Stimulated activated CD4-positive, alpha-beta T cell treated with anti-CD3 and anti-CD28 coated beads, Interleukin-12 subunit alpha, Interleukin-12 subunit beta, amount 100 ng/mL, for 24 hours (primary cell): Measurements from ENCODE around the gene PAQR4.

Experiments used
- DNase-seq, 2 experiments: peaks; one replicate each; pipeline ENCODE4 v3.0.0-alpha.2; 2020; ENCODE audit warnings: low read depth in 2 of 2

Gene PAQR4

DNA sequence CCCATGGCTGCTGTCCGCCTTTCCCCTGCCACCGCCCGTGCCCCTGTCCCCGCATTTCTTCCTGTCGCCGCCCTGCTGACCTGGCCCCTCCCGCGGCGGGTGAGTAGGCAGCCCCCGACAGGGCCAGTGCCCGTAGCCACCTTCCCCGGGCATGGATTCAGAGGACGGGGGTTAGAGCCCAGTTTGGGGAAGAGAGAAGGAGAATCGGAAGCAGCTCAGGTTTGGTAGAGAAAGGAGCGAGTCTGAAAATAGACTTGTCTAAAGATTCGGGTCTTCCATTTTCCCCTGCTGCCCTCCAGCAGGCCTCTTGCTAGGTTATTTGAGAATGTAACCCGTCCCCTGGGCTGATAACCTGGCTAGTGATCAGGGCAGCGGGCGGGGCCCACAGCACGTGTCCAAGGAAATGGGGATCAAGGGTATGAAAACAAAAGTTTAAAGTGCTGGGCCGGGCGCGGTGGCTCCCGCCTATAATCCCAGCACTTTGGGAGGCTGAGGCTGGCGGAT is 35.7 kb downstream of the PAQR4 start:
- DNase-seq: no peak

DNA sequence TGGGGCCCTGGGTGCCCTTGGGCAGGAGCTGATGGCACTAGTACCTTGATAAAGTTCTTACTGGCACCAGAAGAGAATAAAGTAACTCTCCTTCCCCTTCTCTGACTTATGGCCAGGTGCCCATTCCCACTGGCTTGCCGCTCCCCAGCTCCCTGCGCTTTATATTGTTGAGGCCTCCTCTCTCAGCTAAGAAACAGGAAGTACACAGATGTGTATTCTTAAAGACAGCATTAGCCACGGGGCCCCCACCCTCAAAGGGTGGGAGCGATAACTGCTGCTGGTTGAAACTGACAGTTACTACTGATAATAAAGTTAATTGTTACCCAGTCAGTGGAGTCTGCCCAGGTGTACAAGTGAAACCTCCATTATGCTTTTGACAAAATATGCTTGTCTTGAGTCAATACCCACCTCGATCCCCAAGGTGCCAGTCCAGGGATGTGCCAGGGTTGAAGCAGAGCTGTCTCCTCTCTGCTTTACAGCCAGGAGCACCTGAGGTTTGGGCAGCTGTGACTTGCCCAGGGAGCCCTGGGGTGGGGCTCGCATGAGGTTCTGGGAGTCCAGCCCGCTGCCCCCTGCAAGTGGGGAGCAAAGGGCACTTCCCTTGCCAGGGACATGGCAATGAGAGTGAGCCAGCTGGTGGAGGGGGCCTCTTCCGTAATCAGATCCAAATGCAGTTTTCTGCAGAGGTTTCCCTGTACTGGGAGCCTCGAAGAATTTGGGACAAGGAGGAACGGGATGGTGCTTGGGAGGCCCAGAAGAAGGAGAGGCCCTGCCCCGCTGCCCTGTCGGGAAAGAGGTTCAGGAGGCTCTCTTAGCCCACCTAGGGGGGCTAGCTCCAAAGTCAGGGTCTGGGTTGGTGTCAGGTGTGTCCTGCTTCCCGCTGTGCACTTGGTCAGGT is 38.2 kb downstream of the PAQR4 start:
- DNase-seq: no peak

DNA sequence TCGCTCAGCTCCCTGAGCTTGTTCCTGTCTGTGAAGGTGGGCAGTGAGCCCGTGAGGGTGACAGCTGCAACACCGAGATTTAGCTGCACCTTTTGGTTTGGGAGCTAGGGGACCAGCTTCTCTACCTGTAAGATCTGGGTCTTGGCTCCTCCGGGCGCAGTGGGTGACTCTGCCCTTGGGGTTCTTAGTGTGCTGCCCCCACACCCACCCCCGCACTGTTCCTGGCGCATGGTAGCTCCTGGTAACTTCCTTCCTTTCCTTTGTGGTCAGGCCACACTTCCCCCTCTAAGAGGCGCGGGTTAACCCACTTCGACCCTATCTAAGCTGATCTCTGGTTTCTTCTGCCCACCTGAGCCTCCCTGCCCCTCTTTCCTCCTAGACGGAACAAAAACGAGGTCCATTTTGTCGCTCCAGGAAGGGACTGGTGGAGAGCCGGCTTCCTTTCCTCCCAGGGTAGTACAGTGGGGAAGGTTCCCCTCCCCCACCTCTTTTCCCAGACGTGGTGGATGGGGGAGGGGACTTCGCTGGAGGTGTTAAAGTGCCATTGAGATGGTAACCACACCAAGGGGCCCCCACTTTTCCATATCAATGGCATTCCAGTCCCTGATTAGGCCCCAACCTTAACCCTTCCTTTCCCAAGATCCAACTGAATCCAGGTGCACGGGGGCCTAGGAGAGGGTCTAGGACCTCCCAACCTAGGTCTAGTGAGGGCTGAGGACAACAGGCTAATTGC is 39.0 kb downstream of the PAQR4 start:
- DNase-seq: no peak

DNA sequence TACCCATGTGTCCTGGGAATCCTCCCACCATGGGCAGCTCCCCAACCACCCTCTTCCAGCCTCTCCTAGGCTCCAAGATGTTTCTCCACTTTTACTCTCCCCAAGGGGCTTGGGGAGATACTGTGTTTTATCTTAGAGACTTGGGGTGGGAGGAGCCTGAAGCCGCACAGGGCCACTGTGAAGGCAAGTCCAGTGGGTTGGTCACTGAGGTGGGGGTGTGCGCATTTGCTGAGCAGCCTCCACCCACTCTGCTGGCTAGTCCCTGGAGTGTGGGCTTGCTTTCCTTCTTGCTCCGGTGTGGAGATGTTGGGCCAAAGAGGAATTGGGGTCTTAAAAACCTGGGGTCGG is 39.5 kb downstream of the PAQR4 start:
- no peak for DNase-seq

DNA sequence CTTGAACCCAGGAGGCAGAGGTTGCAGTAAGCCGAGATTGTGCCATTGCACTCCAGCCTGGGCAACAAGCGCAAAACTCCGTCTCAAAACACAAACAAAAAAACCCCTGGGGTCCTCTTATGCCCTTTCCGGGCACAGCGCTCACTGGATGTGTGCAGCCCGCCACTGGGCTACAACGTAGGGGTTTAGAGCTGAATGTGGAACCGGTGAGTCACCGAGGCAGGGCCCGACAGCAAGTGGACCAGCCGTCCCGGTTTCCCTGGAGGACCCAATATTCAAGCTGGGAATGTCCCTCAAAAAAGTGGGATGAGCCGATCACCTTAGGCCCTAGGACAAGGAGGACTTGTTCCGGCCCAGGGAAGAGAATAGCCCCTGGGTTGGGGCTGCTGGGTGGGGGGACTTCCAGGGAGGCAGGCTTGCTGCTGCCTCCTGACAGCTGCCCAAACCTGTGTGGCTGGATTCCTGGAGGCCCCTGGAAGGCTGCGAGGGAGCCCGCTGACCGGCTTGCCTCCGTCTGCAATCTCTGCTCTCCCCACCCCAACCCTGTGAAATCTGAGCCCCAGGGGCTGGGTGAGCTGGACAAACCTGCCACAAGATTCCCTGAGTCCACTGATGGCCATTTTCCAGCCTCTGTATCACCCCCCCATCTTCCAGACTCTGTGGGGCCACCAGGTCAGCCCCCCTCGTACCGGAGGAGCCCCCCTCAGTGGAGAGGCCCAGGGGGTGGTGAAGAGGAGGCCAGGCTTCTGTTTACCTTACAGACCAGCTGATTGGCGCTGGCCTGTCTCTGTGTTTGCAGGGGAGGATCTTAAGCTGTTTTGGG is 40.6 kb downstream of the PAQR4 start:
- DNase-seq: no peak

DNA sequence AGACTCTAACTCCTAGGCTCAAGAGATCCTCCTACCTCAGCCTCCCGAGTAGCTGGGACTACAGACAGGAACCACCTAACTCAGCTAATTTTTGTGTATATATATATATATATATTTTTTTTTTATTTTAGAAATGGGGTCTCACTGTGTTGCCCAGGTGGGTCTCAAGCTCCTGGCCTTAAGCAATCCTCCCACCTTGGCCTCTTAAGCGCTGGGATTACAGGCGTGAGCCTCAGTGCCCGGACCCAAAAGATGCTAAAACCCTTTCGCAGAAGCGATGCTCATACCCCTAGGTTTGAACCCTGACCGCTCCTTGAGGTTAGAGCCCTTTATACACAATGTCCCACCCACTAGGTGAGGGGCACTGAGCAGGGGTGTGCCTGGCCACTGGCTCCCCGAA is 41.4 kb downstream of the PAQR4 start:
- no peak for DNase-seq

DNA sequence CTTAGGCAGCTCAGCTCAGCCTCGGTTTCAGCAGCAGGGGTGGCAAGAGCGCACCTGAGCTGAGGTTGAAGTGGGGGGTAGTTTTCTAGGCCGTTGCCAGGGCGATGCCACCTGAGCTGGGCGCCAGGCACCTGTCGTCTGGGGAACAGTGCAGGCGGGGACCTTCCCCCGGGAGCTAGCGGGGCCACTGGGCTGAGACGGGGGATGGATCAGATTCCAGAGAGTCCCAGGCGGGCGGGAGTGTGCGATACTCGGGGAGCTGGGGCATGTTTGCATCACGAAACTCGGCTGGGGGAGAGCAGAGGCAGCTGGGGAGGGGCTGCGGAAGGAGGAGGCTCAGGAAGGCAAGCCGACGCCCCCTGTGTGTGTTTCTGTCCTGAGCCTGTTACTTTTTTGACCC is 43.1 kb downstream of the PAQR4 start:
- no peak for DNase-seq

DNA sequence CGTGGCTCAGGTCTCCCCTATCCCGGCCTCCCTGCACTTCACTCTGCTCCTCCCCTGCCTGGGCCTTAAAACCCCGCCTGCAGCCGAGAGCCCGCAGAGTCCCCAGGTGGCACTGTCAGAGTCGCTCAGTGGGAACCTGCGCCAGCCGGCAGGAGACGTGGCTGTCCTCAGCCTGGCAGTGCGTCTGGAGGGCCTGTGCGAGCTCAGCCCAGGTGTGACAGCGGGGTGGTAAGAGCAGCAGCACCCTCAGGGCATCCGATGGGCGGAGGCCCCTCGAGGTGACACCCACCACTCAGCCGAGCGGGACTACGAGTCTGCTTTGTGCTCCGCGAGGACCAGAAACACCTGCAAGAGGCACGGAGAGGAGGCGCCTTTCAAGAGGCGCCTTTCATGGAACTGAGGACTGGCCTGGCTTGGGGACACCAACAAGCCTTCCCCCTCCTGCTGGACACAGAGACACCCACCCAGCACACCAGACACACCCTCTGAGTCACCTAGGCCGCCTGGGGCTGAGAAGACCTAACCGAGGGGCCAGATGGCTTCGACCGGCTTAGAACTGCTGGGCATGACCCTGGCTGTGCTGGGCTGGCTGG is 43.8 kb downstream of the PAQR4 start, which contains the start of gene CLDN9:
Gene CLDN9, plus strand, starts transcription at position 96 of the 593 bp plus-strand sequence. Its CDS starts 440 bp downstream, at position 536.
- DNase-seq: no peak

DNA sequence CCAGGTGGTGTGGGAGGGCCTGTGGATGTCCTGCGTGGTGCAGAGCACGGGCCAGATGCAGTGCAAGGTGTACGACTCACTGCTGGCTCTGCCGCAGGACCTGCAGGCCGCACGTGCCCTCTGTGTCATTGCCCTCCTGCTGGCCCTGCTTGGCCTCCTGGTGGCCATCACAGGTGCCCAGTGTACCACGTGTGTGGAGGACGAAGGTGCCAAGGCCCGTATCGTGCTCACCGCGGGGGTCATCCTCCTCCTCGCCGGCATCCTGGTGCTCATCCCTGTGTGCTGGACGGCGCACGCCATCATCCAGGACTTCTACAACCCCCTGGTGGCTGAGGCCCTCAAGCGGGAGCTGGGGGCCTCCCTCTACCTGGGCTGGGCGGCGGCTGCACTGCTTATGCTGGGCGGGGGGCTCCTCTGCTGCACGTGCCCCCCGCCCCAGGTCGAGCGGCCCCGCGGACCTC is 44.4 kb downstream of the PAQR4 start:
- no peak for DNase-seq

DNA sequence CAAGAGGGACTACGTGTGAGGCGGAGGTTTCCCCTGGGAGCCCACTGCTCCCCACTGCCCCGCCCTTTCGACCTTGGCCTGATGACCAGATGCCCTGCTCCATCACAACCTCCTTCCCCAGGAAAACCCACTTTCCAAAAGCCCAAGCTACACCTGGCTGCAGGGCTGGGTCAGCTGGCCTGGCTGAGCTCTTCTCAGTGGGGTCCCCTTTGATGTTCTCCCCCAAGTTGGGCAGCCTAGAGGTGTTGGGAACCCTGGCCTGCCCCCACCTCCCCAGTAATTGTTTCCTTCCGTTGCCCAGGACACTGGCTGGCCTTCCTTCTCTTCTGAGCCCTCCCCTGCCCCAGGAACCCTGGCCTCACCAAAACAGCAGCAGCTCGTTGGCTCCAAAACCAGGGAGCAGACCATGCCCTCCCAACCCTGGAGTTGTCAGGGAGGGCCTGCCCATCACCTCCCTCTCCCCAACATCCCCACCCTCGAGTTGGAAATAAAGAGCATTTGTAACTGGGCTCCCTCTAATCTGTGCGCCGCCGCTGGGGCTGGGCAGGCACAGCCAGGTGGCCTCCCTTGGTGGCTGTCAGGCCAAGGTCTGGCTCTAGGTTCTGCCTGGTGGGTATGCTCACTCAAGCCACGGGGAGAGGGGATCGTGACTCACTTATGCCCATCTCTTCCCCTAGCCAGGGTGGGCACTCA is 45.0 kb downstream of the PAQR4 start:
- no peak for DNase-seq

DNA sequence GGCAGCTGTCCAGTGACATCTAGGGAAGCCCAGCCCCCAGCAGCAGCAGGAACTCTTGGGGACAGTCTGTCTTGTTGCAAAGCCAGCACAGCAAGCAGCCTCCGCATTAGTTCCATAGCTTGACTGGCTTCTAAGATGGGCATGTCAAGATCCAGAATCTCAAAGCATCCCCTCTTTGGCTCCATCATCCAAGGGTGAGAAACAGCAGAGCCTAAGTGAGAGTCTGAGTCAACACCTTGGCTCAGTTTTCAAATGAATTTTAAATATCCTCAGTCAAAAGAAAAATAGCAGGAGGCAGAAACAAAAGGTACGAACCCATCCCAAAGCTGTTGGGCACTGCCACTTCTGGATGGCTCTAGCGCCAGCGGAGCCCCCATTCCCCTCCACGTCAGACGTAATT is 45.8 kb downstream of the PAQR4 start:
- DNase-seq: no peak

DNA sequence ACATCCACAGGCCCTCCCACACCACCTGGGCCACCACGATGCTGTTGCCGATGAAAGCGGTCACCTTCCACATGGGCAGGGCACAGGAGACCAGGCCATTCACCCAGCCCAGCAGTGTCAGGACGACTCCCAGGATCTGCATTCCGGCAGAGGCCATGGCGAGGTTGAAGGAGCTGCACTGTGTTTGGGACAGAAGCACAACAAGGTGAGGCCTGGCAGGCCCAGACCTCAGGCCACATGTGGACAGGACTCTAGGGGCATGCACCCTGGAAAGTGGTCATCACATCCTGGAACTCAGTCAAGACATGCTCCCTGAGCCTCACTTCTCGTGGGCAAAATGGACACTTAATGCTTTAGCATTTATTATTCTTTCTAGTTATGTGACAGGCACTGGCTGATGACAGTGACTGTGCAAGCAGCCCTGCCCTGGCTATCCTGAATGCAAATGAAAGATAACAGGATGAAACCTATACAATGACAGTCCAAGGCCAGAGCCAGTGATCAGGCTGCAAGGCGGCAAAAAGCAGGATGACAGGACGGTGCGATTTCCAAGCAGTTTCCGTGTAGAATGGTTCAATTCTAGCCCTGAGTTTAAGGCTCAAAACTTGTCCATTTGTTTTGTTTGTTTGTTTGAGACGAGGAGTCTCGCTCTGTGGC is 46.8 kb downstream of the PAQR4 start:
- DNase-seq: no peak

DNA sequence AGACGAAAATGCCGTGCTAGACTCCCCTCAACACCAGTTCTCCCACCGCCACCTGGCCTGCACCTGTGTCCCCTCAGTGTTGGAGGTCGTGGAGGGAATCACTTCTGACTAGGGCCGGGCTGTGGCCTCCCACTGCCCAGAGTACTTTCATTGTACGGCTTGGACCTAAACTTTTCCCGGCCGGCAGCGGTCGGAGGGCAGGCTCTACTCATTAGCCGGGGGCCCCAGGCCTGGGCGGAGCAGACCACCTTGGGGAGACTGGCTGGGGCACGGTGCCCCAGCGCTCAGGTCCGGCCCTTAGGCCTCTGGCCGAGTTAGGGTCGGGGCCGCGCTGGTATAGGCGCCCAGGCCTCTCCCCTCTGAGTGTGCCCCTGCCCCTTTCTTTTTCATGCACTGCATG is 48.2 kb downstream of the PAQR4 start:
- DNase-seq: no peak

DNA sequence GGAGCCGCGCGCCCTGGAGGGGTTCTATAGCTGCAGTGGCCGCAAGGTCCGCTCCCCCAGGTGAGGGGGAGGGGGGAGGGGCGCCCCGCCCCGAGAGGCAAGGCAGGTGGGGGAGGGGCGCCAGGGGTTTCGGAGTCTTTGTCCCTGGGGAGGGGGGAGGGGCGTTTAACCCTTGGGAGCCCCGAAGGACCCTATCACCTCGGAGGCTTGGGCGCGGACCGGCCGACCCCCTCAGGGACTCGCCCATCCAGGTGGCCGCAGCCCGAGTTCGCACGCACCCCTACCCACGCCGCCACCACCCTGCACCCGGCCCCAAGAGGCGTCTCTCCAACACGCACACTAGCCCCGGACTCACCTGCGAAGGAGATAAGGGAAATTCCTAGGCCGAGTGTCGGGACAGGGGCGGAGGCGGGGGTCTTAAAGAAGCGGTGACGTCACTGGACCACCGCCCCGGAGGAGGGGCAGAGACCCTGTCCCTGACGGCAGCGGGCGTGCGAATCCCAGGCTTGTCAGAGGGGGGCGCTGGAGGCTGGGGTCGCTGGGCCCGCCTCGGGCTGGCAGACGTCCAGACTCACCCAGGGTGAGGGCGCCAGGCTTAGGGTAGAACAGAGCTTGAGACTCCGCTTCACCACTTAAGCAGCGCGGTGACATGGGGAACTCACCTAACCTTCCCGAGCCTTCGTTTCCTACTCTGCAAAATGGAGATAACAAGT is 48.8 kb downstream of the PAQR4 start, which contains the start of gene CLDN6:
Gene CLDN6, minus strand, starts transcription at position 390 of the 713 bp plus-strand sequence. CDS start 2,162 bp downstream, outside the sequence.
- DNase-seq: no peak

DNA sequence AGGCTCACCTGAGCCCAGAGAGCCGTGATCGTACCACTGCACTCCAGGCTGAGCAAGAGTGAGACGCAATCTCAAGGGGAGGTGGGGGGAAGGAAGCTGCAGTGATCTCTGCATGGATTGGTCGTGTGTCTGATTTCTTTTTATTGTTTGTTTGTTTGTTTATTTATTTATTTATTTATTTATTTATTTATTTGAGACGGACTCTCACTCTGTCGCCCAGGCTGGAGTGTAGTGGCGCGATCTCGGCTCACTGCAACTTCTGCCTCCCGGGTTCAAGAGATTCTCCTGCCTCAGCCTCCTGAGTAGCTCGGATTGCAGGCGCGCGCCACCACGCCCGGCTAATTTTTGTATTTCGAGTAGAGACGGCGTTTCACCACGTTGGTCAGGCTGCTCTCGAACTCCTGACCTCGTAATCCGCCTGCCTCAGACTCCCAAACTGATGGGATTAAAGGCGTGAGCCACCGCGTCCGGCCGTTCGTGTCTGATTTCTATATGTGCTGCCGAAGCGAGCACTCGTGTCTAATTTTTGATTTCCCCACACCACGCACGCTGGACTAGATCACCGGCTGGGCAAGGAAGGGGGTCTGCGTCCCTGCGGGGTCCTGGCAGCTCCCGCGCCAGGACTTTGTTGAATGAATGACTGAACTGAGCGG is 50.6 kb downstream of the PAQR4 start:
- DNase-seq: no peak

DNA sequence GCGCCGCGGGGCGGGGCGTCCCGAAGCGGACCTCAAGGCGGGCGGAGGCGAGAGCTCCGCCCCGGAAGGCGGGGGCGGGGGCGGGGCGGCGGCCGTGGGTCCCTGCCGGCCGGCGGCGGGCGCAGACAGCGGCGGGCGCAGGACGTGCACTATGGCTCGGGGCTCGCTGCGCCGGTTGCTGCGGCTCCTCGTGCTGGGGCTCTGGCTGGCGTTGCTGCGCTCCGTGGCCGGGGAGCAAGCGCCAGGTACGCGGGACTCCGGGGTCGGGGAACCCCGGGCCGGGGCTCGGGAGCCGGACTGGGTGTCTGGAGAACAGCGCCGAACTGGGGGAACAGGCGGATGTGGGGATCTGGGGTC is 51.1 kb downstream of the PAQR4 start, which contains the start of gene TNFRSF12A:
Gene TNFRSF12A, plus strand, starts transcription at position 122 of the 357 bp plus-strand sequence. Its CDS starts 30 bp downstream, at position 152.
- DNase-seq: peak in 1 of 2 experiments; percentile 60

DNA sequence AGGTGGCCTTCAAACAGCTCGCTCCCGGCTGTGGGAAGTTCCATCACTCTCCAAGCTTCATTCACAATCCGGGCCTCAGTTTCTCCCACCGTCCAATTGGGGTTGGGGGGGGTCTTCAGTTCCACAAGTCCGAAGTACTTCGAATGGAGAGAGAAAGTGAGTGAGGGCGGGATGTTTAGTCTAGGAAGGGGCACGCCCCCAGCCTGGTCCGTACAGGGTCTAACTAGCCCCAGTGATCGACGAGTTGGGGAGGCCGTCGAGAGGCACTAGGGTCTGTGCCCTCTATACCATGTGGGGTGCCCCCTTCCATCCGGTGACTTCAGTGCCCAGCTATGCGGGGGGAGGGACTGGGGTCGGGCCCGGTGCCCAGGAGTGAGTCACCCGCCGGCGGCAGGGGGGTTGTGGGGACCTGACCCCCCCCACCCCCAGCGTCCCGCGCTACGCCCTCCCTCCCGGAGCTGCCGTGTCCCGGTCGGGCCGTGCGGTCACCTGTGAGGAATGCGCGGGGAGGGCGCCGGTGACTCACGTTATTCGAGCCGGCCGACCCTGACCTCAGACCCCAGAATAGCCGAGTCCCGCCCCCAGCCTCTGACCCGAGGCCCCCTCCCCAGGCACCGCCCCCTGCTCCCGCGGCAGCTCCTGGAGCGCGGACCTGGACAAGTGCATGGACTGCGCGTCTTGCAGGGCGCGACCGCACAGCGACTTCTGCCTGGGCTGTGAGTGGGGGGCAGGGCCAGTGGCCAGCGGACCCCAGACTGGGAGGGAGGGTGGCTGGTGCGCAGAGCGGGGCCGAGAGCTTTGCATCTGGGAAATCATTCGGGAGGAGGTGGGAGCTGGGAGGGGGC is 51.7 kb downstream of the PAQR4 start:
- peak in 1 of 2 experiments; percentile 26 for DNase-seq
